ENCODE data around the gene WNT16. TPM values are rescaled to one million over a fixed set of nuclear protein-coding genes. Genes with fewer than 3 reads are reported as not detected.

WNT16 gene
- total RNA-seq, 2 donors from 2014 or later, result 0.11 TPM; not detected in 1

DNA sequence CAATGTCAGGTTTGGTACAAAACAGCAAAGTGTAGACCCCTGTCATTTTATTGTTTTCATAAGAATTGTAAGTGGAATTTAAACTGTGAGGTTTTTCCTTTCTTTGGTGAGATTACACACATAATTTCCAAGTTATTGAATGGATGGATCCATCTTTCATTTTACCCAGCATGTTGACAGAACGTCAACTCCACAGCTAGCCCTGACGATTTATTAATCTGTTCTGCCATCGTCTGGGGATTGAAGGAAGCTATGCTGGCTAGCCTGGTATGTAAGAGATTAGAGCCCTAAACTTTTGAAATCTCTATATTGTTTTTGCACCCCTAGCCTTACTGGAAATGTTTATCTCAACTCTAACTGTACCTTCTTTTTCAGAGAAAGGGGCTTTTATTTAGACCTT lies 8.6 kb downstream of the WNT16 start:
- no peaks in the 10 kb centered on the region for H3K36me3 ChIP-seq
- no peaks in the 10 kb centered on the region for H3K4me1 ChIP-seq
- H3K4me3 ChIP-seq, result no peak overlapping the region
- no peak for DNase-seq
- intact Hi-C loops (cut with DNase I), result loop anchor here (10.0 kb wide), 1 partner anchor 213 kb away; no protein-coding TSS in a partner anchor
- no peak overlapping the region for H3K27ac ChIP-seq
- H3K9me3 ChIP-seq, result no peaks in the 10 kb centered on the region
- H3K27me3 ChIP-seq, result peaks cover 6% of the 10 kb centered on the region
- H3K9ac ChIP-seq (ENCODE audit: low read depth in 2 of 2, low read length in 2 of 2), result no peak overlapping the region
- TF ChIP-seq, protein P1, sequence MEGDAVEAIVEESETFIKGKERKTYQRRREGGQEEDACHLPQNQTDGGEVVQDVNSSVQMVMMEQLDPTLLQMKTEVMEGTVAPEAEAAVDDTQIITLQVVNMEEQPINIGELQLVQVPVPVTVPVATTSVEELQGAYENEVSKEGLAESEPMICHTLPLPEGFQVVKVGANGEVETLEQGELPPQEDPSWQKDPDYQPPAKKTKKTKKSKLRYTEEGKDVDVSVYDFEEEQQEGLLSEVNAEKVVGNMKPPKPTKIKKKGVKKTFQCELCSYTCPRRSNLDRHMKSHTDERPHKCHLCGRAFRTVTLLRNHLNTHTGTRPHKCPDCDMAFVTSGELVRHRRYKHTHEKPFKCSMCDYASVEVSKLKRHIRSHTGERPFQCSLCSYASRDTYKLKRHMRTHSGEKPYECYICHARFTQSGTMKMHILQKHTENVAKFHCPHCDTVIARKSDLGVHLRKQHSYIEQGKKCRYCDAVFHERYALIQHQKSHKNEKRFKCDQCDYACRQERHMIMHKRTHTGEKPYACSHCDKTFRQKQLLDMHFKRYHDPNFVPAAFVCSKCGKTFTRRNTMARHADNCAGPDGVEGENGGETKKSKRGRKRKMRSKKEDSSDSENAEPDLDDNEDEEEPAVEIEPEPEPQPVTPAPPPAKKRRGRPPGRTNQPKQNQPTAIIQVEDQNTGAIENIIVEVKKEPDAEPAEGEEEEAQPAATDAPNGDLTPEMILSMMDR (IDR thresholded peaks at IDR 0.05), result no peak

DNA sequence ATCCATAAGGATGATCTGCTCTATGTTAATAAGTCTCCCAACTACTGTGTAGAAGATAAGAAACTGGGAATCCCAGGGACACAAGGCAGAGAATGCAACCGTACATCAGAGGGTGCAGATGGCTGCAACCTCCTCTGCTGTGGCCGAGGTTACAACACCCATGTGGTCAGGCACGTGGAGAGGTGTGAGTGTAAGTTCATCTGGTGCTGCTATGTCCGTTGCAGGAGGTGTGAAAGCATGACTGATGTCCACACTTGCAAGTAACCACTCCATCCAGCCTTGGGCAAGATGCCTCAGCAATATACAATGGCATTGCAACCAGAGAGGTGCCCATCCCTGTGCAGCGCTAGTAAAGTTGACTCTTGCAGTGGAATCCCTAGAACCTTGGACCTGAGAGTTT lies 10.3 kb downstream of the WNT16 start:
- H3K36me3 ChIP-seq, result no peaks in the 10 kb centered on the region
- DNase-seq, result no peak
- no peaks in the 10 kb centered on the region for H3K27me3 ChIP-seq
- no peak overlapping the region for H3K27ac ChIP-seq
- no peak overlapping the region for H3K9ac ChIP-seq (ENCODE audit: low read depth in 2 of 2, low read length in 2 of 2)
- H3K4me1 ChIP-seq, result no peaks in the 10 kb centered on the region
- TF ChIP-seq, protein P1 (IDR thresholded peaks at IDR 0.05), result no peak
- H3K4me3 ChIP-seq, result no peak overlapping the region
- intact Hi-C loops (cut with DNase I), result loop anchor here (10.0 kb wide), 1 partner anchor 214 kb away; no protein-coding TSS in a partner anchor
- no peaks in the 10 kb centered on the region for H3K9me3 ChIP-seq

DNA sequence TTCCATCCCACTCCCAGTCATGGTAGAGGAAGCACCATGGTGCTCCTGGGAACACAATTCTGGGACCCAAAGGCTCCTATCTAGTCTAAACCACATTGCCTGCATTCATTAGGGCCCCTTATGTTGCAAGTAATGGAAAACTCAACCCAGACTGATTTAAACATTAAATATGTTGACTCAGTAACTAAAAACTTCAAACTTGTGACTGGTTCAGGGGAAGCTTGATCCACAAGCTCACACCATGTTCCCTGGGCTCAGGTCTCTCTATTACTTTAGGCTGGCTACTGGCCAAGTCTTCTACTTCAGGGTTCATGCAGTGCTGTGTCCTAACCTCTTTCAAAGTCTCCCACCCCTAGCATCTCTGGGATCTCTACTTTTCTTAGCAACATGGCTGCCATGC lies 13.1 kb downstream of the WNT16 start:
- H3K9me3 ChIP-seq, result no peaks in the 10 kb centered on the region
- H3K27me3 ChIP-seq, result no peaks in the 10 kb centered on the region

DNA sequence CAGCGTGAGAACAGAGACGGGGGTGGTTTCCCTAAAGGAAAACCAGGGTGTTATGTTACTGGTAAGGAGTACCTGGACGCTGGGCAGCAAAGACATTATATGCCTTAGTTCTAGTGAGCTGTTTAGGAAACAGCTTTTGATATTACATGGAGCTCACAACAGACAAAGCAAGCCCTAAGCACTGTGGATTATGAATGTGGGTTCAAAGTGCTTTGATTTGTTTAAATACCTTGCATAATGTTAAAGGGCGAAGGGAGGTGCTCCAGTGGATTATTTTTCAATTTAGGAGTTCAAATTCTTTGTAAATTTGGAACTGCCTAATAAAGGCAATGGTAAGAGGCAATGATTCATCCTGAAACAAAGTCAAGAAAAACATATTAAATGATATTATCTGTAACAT lies 13.8 kb downstream of the WNT16 start:
- DNase-seq, result no peak
- Histone ChIP-seq H3K36me3 (no peaks in the 10 kb centered on the region), H3K9me3 (no peaks in the 10 kb centered on the region), H3K27ac (no peak overlapping the region), H3K4me3 (no peak overlapping the region), H3K9ac (ENCODE audit: low read depth in 2 of 2, low read length in 2 of 2) (no peak overlapping the region), H3K4me1 (no peaks in the 10 kb centered on the region), H3K27me3 (no peaks in the 10 kb centered on the region)
- intact Hi-C loops (cut with DNase I), result no loop called here
- TF ChIP-seq, protein P1 (IDR thresholded peaks at IDR 0.05), result no peak

More for the DNA sequence above, 13.1 kb downstream of the WNT16 start:
- TF ChIP-seq, protein P1 (IDR thresholded peaks at IDR 0.05), result no peak
- H3K4me1 ChIP-seq, result no peaks in the 10 kb centered on the region
- no peaks in the 10 kb centered on the region for H3K36me3 ChIP-seq
- H3K9ac ChIP-seq (ENCODE audit: low read depth in 2 of 2, low read length in 2 of 2), result no peak overlapping the region
- no peak for DNase-seq
- H3K4me3 ChIP-seq, result no peak overlapping the region
- no peak overlapping the region for H3K27ac ChIP-seq
- intact Hi-C loops (cut with DNase I), result no loop called here

DNA sequence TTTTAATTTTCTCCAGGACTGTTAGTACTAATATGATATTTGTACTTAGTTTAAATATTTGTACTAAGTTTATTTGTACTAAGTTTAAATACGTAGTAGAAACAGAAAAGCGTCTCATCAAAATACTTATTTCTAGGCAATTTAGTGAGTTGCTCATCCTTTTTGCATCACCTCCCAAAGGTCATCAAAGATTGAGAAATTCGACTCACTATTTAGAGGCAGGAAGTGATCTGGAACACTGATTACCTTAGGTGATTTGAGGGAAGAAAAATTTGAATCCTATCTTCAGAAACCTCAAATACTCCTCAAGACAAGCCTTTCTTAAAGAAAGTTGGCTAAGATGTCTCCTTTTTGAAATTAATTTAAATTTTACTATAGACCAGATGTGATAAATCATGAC lies 14.5 kb downstream of the WNT16 start:
- H3K36me3 ChIP-seq, result no peaks in the 10 kb centered on the region
- H3K4me3 ChIP-seq, result no peak overlapping the region
- no peaks in the 10 kb centered on the region for H3K27me3 ChIP-seq
- H3K27ac ChIP-seq, result no peak overlapping the region
- no peaks in the 10 kb centered on the region for H3K9me3 ChIP-seq
- intact Hi-C loops (cut with DNase I), result no loop called here
- no peaks in the 10 kb centered on the region for H3K4me1 ChIP-seq
- no peak overlapping the region for H3K9ac ChIP-seq (ENCODE audit: low read depth in 2 of 2, low read length in 2 of 2)
- TF ChIP-seq, protein P1 (IDR thresholded peaks at IDR 0.05), result no peak
- no peak for DNase-seq
